ENCODE results near the gene ELP5. TPM values are rescaled to one million over a fixed set of nuclear protein-coding genes. Genes with fewer than 3 reads are reported as not detected.

Gene ELP5
- total RNA-seq, 1 experiment from 2014 or later = 38.8 TPM

DNA sequence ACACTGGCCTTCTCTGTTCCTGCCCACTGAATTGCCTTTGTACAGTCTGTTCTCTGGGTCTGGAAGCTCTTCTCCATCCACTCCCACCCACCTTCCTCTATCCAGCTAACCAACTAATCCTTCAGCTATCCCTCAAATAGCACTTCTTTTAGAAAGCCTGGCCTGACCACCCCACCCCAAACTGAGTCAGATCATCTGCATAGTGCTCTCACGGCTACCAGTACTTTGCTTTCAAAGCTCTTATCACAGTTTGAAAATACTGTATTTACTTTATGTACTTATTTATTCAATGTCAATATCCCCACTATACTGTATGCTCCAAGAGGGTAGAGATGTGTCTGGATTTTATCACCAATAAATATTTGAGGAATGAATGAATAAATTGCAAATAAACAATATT lies 14.8 kb downstream of the ELP5 start:
- Histone ChIP-seq H3K9ac (ENCODE audit: low read length) (no peak overlapping the region), H3K36me3 (ENCODE audit: insufficient read depth, low read length) (no peaks in the 10 kb centered on the region), H3K79me2 (ENCODE audit: low read length) (no peaks in the 10 kb centered on the region), H3K4me3 (ENCODE audit: low read length) (no peak overlapping the region), H2AFZ (ENCODE audit: low read length) (no peak overlapping the region), H3K27me3 (ENCODE audit: low read length) (no peaks in the 10 kb centered on the region), H3K9me3 (ENCODE audit: low read length) (no peaks in the 10 kb centered on the region), H3K4me2 (ENCODE audit: low read depth, low read length, poor library complexity, severe bottlenecking) (no peak overlapping the region), H3K27ac (ENCODE audit: low read length) (no peak overlapping the region), H3K4me1 (ENCODE audit: low read length) (no peaks in the 10 kb centered on the region), H4K20me1 (ENCODE audit: insufficient read depth, low read depth, low read length) (no peaks in the 10 kb centered on the region), H3K9me2 (replicated peaks; ENCODE audit: insufficient read depth, low read length) (no peaks in the 10 kb centered on the region)
- DNase-seq = no peak

DNA sequence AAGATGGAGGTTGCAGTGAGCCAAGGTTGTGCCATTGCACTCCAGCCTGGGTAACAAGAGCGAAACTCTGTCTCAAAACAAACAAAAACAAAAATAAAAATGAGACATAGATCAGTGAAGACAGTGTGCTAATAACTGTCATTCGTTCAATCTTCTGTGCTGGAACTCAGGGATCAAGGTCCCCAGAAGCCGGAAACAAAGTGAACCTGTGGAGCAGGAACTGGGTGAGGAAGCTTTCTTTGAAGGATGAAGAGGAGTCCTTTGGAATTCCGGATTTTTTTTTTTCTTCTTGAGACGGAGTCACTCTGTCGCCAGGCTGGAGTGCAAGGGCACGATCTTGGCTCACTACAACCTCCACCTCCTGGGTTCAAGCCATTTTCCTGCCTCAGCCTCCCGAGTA lies 27.4 kb downstream of the ELP5 start:
- Histone ChIP-seq H3K27me3 (ENCODE audit: low read length) (no peaks in the 10 kb centered on the region), H3K9me3 (ENCODE audit: low read length) (no peaks in the 10 kb centered on the region), H3K36me3 (ENCODE audit: insufficient read depth, low read length) (no peaks in the 10 kb centered on the region), H3K4me1 (ENCODE audit: low read length) (peaks cover 21% of the 10 kb centered on the region), H4K20me1 (ENCODE audit: insufficient read depth, low read depth, low read length) (no peaks in the 10 kb centered on the region), H3K79me2 (ENCODE audit: low read length) (no peaks in the 10 kb centered on the region), H3K4me3 (ENCODE audit: low read length) (no peak overlapping the region), H3K9me2 (replicated peaks; ENCODE audit: insufficient read depth, low read length) (no peaks in the 10 kb centered on the region), H3K9ac (ENCODE audit: low read length) (no peak overlapping the region), H3K4me2 (ENCODE audit: low read depth, low read length, poor library complexity, severe bottlenecking) (no peak overlapping the region), H3K27ac (ENCODE audit: low read length) (no peak overlapping the region), H2AFZ (ENCODE audit: low read length) (no peak overlapping the region)
- no peak for DNase-seq

DNA sequence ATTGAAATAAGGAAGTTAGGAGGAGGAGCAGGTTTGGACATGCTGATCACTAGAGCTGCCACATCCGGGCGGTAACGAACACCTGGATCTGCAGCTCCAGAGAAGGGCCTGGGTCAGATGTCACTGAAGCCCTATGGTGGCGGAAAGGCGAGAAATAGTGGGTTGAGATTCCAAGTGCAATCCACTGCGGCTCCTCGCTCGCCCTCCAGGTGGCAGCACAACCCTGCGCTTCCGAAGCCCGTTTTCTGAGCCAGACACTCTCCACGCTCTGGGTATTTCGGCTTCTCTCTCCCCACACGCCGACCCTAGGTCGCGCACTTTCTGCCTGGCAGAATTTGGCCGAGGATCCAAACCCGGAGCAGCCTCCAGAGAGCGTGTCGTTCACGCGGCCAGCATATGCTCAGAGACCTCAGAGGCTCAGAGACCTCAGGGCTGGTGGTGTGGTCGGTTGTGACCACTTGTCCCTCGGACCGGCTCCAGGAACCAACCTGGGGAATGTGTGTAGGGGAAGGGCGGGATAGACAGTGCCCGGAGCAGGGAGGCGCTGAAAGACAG lies 28.6 kb downstream of the ELP5 start:
- H3K4me1 ChIP-seq (ENCODE audit: low read length) = peaks cover 21% of the 10 kb centered on the region
- no peaks in the 10 kb centered on the region for H3K9me3 ChIP-seq (ENCODE audit: low read length)
- peak overlapping the region; percentile 61 for H3K4me3 ChIP-seq (ENCODE audit: low read length)
- H3K79me2 ChIP-seq (ENCODE audit: low read length) = no peaks in the 10 kb centered on the region
- H3K9ac ChIP-seq (ENCODE audit: low read length) = peak overlapping the region; percentile 53
- peak overlapping the region; percentile 76 for H3K4me2 ChIP-seq (ENCODE audit: low read depth, low read length, poor library complexity, severe bottlenecking)
- no peaks in the 10 kb centered on the region for H3K27me3 ChIP-seq (ENCODE audit: low read length)
- H3K9me2 ChIP-seq (replicated peaks; ENCODE audit: insufficient read depth, low read length) = no peaks in the 10 kb centered on the region
- peak overlapping the region; percentile 47 for H2AFZ ChIP-seq (ENCODE audit: low read length)
- H3K36me3 ChIP-seq (ENCODE audit: insufficient read depth, low read length) = no peaks in the 10 kb centered on the region
- DNase-seq = peak; percentile 95
- H3K27ac ChIP-seq (ENCODE audit: low read length) = no peak overlapping the region
- no peaks in the 10 kb centered on the region for H4K20me1 ChIP-seq (ENCODE audit: insufficient read depth, low read depth, low read length)

DNA sequence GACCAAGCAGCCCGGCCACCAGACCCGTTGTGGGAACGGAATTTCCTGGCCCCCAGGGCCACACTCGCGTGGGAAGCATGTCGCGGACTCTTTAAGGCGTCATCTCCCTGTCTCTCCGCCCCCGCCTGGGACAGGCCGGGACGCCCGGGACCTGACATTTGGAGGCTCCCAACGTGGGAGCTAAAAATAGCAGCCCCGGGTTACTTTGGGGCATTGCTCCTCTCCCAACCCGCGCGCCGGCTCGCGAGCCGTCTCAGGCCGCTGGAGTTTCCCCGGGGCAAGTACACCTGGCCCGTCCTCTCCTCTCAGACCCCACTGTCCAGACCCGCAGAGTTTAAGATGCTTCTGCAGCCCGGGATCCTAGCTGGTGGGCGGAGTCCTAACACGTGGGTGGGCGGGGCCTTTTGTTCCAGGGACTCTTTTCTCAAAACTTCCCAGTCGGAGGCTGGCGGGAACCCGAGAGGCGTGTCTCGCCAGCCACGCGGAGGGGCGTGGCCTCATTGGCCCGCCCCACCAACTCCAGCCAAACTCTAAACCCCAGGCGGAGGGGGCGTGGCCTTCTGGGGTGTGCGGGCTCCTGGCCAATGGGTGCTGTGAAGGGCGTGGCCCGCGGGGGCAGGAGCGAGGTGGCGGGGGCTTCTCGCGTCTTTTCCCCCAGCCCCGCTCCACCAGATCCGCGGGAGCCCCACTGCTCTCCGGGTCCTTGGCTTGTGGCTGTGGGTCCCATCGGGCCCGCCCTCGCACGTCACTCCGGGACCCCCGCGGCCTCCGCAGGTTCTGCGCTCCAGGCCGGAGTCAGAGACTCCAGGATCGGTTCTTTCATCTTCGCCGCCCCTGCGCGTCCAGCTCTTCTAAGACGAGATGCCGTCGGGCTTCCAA lies 29.3 kb downstream of the ELP5 start, which contains the start of gene SLC2A4:
Gene SLC2A4, plus strand, starts transcription at position 645 of the 879 bp plus-strand sequence. Its CDS starts 217 bp downstream, at position 862.
- no peaks in the 10 kb centered on the region for H4K20me1 ChIP-seq (ENCODE audit: insufficient read depth, low read depth, low read length)
- no peaks in the 10 kb centered on the region for H3K36me3 ChIP-seq (ENCODE audit: insufficient read depth, low read length)
- H3K27ac ChIP-seq (ENCODE audit: low read length) = no peak within 1 kb of the TSS
- H3K9ac ChIP-seq (ENCODE audit: low read length) = peak within 1 kb of the TSS; percentile 53
- no peaks in the 10 kb centered on the region for H3K9me3 ChIP-seq (ENCODE audit: low read length)
- peak; percentile 98 for DNase-seq
- peak within 1 kb of the TSS; percentile 47 for H2AFZ ChIP-seq (ENCODE audit: low read length)
- no peaks in the 10 kb centered on the region for H3K79me2 ChIP-seq (ENCODE audit: low read length)
- H3K4me2 ChIP-seq (ENCODE audit: low read depth, low read length, poor library complexity, severe bottlenecking) = peak within 1 kb of the TSS; percentile 76
- no peaks in the 10 kb centered on the region for H3K27me3 ChIP-seq (ENCODE audit: low read length)
- no peaks in the 10 kb centered on the region for H3K9me2 ChIP-seq (replicated peaks; ENCODE audit: insufficient read depth, low read length)
- H3K4me3 ChIP-seq (ENCODE audit: low read length) = peak within 1 kb of the TSS; percentile 61
- H3K4me1 ChIP-seq (ENCODE audit: low read length) = peaks cover 25% of the 10 kb centered on the region

DNA sequence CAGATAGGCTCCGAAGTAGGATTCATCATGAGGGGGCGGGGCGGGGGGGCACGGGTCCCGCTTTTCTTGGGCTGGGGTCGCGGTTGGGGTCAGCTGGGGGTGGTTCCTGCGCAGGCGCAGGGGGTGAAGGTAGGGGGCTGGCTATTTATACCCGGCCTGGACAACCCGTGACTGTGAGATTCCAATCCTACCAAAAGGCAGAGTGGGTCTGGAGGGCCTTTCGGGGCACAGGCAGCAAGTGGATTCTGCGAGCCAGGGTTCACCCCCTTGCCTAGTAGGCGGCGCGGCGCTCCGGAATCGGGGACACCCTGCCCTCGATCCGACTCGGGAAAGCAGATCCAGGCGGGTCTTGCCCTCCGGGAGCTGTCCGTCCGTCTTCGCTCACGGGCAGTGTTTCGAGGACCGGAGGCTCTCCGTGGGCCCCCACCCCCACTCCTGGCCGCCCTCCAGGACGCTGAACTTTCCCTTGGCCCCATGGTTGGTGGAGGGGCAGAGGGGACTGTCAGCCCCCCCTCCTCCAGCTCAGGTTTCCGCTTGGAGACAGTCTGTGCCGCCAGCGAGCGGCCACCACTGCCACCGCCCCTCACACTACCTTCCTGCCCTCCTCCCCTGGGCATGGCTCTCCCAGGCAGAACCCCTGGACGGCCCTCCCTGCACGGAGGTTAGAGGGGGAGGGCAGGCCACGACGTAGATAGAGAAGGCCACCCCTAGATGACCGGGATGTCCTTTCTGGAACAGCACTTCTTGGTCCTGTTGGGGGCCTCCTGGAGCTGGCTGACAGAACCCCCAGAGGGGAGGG lies 30.1 kb downstream of the ELP5 start:
- H3K4me1 ChIP-seq (ENCODE audit: low read length) = peaks cover 28% of the 10 kb centered on the region
- peak overlapping the region; percentile 45; the same call in 1 of the 2 replicates for H3K9ac ChIP-seq (ENCODE audit: low read length)
- no peaks in the 10 kb centered on the region for H3K9me3 ChIP-seq (ENCODE audit: low read length)
- H3K9me2 ChIP-seq (replicated peaks; ENCODE audit: insufficient read depth, low read length) = no peaks in the 10 kb centered on the region
- H2AFZ ChIP-seq (ENCODE audit: low read length) = no peak overlapping the region
- DNase-seq = no peak
- peak overlapping the region; percentile 76 for H3K4me2 ChIP-seq (ENCODE audit: low read depth, low read length, poor library complexity, severe bottlenecking)
- no peak overlapping the region for H3K27ac ChIP-seq (ENCODE audit: low read length)
- H3K79me2 ChIP-seq (ENCODE audit: low read length) = no peaks in the 10 kb centered on the region
- no peaks in the 10 kb centered on the region for H3K36me3 ChIP-seq (ENCODE audit: insufficient read depth, low read length)
- no peaks in the 10 kb centered on the region for H4K20me1 ChIP-seq (ENCODE audit: insufficient read depth, low read depth, low read length)
- H3K27me3 ChIP-seq (ENCODE audit: low read length) = no peaks in the 10 kb centered on the region
- H3K4me3 ChIP-seq (ENCODE audit: low read length) = peak overlapping the region; percentile 61; the same call in 1 of the 2 replicates

DNA sequence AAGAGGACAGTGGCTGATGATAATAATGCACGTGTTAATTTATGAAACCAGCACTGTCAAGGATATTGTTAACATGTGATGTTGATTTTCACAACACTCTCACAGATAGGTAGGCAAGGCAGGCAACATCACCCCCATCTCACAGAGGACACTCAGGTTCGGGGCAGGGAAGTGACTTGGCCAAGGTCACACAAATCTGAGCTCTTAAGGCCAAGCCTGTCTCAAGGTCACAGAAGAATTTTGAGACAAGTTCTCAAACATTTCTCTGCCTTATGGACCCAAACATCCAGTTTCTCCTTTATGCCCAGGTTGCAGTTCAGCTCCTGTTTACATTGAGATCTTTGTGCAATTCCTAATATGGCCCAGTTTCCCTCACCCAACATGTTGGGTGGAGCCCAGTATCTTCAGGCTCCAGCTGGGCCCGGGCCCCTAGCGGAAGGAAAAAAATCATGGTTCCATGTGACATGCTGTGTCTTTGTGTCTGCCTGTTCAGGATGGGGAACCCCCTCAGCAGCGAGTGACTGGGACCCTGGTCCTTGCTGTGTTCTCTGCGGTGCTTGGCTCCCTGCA lies 30.8 kb downstream of the ELP5 start:
- H2AFZ ChIP-seq (ENCODE audit: low read length) = no peak overlapping the region
- peak; percentile 57 for DNase-seq
- no peak overlapping the region for H3K27ac ChIP-seq (ENCODE audit: low read length)
- no peak overlapping the region for H3K4me3 ChIP-seq (ENCODE audit: low read length)
- no peaks in the 10 kb centered on the region for H3K27me3 ChIP-seq (ENCODE audit: low read length)
- H3K79me2 ChIP-seq (ENCODE audit: low read length) = no peaks in the 10 kb centered on the region
- no peaks in the 10 kb centered on the region for H3K36me3 ChIP-seq (ENCODE audit: insufficient read depth, low read length)
- H3K9me3 ChIP-seq (ENCODE audit: low read length) = no peaks in the 10 kb centered on the region
- H3K4me1 ChIP-seq (ENCODE audit: low read length) = peaks cover 28% of the 10 kb centered on the region
- H3K4me2 ChIP-seq (ENCODE audit: low read depth, low read length, poor library complexity, severe bottlenecking) = no peak overlapping the region
- no peak overlapping the region for H3K9ac ChIP-seq (ENCODE audit: low read length)
- no peaks in the 10 kb centered on the region for H4K20me1 ChIP-seq (ENCODE audit: insufficient read depth, low read depth, low read length)
- H3K9me2 ChIP-seq (replicated peaks; ENCODE audit: insufficient read depth, low read length) = no peaks in the 10 kb centered on the region

DNA sequence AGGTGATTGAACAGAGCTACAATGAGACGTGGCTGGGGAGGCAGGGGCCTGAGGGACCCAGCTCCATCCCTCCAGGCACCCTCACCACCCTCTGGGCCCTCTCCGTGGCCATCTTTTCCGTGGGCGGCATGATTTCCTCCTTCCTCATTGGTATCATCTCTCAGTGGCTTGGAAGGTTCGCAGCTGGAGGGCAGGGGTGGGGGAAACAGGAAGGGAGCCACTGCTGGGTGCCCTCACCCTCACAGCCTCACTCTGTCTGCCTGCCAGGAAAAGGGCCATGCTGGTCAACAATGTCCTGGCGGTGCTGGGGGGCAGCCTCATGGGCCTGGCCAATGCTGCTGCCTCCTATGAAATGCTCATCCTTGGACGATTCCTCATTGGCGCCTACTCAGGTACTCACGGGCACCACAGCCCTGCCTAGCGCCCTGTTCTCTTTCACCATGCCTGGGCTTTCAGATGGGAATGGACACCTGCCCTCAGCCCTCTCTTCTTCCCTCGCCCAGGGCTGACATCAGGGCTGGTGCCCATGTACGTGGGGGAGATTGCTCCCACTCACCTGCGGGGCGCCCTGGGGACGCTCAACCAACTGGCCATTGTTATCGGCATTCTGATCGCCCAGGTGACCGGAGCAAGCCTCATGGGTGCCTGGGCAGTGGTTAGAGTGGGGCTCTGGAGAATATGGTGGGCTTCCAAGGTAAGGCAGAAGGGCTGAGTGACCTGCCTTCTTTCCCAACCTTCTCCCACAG lies 31.6 kb downstream of the ELP5 start:
- Histone ChIP-seq H3K9me3 (ENCODE audit: low read length) (no peaks in the 10 kb centered on the region), H3K9me2 (replicated peaks; ENCODE audit: insufficient read depth, low read length) (no peaks in the 10 kb centered on the region), H3K4me1 (ENCODE audit: low read length) (peaks cover 28% of the 10 kb centered on the region), H3K27me3 (ENCODE audit: low read length) (no peaks in the 10 kb centered on the region), H3K79me2 (ENCODE audit: low read length) (no peaks in the 10 kb centered on the region), H3K27ac (ENCODE audit: low read length) (no peak overlapping the region), H3K4me3 (ENCODE audit: low read length) (no peak overlapping the region), H3K36me3 (ENCODE audit: insufficient read depth, low read length) (no peaks in the 10 kb centered on the region), H4K20me1 (ENCODE audit: insufficient read depth, low read depth, low read length) (no peaks in the 10 kb centered on the region), H2AFZ (ENCODE audit: low read length) (no peak overlapping the region), H3K9ac (ENCODE audit: low read length) (no peak overlapping the region), H3K4me2 (ENCODE audit: low read depth, low read length, poor library complexity, severe bottlenecking) (no peak overlapping the region)
- no peak for DNase-seq
